Embryonic facial prominence (tissue), 1 donor: ENCODE results near the gene DPYSL4.

Experiments
- DNase-seq: peaks from one replicate; pipeline ENCODE4 v3.0.0-alpha.2; 2016; ENCODE audit errors: extremely low spot score

Gene DPYSL4

DNA sequence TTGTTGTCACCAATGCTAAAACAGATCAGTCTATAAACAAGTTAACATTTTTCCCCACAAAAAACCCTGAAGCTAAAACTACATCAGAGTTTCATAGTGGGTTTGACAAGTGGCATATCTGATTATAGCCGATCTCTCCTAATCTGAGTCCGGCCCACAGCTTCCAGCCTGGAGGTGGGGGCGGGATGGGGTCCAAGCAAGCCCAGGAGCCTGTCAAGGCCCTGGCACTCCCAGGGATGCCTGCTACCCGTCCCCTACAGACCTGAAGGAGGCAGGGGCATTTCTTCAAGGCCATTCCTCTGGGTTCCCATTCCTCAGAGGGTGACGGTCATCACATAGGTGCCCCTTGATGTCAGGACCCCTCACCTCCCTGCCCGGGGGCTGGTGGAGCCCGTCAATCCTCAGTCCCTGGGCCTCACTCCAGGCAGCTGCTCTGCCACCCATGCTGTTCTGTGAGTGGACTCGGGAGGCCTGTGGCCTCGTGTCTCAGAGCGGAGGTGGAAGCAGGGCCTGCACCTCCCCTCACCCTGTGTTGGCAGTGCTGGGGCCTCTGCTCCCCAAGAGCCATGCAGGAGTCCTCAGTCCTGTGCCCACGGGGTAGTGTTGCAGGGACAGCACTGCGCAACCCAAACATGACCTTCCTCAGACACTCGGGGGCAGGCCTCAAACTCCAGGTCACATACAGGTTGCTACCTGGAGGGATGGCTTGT is 8.8 kb downstream of the DPYSL4 start:
- no peak for DNase-seq

DNA sequence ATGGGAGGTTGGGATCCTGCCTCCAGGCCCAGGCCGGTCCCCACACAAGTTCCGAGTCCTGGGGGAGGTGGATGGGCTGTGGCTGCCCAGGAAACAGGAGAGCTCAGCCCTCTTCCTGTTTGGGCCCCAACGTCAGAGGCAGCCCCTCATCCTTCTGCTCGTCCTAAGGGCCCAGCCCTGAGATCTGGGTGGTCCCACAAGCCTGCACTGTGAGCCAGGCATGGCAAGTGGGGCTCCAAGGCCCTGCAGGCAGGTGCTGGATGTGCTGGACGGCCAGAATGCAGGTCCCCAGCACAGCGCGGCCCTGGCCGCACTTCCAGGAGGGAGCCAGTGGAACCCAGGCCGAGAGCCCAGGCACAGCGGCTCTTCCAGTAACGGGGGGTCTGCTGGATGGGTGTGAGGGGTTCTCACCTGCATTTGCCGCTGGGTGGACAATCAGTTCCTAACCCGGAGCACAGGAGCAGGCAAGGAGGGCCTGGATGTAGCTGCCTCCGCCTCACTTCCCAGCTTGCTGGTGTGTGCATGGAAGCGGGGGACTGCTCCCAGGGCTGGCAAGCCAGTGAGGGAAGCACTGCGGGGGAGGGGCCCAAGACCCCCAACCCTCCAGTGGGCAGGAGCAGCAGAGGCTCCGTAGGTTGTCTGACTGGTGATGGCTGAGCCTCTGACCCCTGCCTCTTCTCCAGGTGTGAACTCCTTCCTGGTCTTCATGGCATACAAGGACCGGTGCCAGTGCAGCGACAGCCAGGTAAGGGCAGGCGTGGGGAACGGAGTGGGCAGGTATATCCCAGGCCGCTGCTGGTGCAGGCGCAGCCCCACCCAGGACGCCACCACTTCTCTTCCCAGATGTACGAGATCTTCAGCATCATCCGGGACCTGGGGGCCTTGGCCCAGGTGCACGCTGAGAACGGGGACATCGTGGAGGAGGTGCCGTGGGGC is 9.7 kb downstream of the DPYSL4 start:
- DNase-seq, result no peak

DNA sequence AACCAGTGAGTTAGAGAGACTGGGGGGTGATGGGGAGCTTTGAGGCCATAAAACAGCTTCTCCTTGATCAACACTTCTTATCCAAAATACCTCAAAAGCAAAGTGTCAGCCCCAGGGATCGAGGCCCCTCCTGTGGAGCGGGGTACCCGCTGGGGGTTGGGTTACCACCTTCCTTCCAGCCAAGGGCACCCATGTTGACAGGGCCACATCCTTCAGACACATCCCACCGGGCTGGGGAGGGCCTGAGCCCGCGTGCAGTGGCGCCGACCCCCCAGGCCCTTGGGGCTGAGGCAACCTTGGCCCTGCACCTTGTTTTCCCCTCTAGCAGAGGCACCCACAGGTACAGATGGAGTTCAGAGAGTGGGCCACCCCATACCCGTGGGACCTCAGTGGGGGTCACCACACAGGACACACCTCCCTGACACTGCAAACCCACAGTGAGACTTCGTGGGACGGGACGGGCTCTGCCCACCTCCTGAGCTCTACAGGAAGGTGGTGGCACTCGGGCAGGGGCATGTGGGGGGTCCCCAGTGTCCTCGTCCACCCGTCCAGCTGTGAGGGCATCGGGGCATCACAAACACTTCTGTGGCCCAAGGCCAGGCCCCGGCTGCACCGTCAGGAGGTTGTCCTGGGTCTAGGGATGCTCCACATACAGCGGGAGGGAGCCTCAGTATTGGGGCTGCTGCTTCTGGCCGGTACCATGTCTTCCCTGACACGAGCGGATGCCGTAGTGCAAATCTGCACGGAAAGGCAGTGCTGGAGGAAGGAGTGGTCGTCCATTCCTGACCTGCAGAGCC is 10.7 kb downstream of the DPYSL4 start:
- DNase-seq, result no peak

DNA sequence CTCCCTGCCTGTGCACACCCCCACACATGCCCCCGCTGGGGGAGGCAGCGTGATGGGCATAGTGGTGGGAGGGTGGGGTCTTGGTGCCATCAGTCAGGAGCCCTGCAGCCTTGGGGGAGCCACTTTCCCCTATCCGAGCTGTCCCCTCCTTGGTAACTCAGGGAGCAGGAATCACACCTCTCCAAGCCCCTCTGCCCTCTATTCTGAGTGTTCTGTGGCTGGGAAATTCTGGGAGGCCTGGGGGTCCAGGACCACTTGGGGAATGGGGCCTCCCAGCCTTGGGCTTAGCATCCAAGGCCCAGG is 11.3 kb downstream of the DPYSL4 start:
- no peak for DNase-seq

DNA sequence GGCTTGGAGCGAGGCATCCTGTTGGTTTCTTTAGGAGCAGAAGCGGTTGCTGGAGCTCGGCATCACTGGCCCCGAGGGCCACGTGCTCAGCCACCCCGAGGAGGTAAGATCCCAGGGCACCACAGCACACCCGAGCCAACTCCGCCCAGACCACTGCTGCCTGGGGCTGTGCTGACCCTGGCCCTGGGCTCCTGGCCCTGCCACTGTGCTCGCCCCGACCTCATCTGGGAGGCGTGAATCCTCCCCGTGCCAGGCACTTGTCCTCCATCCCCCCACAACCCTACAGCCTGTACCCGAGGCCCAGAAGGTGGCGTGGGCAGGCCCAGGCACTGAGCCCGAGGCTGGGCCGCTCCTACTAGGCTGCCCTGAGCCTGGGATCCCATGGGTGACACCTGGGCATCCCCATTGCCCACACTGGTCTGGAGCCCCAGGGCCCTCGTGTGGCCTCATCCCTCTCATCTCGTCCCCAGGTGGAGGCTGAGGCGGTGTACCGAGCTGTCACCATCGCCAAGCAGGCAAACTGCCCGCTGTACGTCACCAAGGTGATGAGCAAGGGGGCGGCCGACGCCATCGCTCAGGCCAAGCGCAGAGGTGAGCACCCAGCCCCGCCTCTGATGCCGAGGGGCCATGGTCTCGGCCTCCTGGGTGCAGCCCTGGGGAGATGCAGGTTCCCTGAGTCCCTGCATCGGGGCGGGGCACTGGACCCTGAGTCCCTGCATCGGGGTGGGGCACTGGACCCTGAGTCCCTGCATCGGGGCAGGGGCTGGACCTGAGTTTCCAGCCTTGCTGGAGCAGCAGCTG is 11.8 kb downstream of the DPYSL4 start:
- DNase-seq, result no peak

DNA sequence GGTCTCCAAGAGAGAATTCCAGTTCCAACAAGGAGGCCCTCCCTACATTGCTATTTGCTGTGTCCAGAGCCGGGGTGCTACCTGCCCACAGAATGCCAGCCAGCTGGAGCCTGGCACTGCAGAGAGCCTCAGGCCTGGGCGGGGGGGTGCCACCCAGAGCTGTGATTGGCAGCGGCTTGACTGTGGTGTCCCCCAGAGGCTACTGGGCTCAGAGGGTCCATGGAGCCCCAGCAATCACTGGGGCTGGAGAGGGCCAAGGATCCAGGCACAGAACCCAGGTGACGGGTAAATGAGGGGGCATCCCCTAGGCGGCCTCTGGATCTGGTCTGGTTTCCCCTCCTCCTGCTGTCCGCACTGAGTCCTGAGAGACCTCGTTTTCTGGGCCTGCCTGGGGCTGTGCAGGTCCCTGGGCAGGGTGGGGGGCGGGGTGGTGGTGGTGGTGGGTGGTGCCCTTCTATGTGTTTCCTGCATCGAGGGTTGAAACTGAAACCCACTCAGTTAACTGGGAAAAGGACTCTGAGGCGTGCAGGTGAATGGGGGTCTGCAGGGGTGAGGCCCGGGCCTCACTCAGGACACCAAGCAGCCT is 12.6 kb downstream of the DPYSL4 start:
- no peak for DNase-seq

DNA sequence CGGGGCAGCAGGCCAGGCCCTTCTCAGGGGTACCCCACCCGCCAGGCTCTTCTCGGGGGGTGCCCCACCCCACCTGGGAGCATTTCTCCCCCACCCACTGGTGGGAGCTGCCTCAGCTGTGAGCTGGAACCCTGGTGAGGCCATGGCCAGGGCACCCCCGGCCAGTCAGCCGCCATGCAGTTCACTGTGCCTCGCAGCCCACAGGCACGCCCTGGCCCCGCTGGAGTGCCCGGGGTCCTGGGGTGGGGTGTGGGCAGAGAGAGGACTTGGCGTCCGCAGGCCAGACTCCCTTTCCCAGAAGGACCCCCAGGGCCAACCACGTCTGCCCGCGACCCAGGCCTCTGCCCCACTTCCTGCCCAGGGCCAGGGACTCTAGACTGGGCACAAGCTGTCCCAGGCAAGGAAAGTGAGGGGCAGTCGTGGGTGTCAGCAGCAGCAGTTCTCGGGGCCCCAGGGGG is 13.1 kb downstream of the DPYSL4 start:
- DNase-seq, result no peak

DNA sequence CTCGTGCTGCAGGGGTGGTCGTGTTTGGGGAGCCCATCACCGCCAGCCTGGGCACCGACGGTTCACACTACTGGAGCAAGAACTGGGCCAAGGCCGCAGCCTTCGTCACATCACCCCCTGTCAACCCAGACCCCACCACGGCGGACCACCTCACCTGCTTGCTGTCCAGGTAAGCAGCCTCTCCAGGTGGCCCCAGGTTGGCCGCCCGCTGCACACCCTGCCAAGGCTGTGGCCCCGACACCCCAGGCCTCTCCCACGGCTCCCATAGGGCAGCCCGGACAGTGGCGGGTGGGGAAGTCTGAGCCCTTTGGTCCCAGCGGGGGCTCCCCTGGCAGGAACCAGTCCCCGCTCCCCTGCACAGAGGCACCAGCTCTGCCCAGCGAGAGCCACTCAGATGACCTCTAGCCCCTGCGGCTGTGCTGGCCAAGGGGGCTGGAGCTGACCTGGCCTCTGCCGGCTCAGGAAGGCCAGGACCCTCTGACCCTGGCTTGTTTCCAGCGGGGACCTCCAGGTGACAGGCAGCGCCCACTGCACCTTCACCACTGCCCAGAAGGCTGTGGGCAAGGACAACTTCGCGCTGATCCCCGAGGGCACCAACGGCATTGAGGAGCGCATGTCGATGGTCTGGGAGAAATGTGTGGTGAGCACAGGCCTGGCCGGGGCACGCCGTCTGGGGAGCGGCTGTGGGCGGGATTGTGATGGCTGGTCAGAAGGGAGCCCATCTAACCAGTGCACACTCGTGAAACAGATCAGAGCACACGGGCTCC is 13.8 kb downstream of the DPYSL4 start:
- no peak for DNase-seq

DNA sequence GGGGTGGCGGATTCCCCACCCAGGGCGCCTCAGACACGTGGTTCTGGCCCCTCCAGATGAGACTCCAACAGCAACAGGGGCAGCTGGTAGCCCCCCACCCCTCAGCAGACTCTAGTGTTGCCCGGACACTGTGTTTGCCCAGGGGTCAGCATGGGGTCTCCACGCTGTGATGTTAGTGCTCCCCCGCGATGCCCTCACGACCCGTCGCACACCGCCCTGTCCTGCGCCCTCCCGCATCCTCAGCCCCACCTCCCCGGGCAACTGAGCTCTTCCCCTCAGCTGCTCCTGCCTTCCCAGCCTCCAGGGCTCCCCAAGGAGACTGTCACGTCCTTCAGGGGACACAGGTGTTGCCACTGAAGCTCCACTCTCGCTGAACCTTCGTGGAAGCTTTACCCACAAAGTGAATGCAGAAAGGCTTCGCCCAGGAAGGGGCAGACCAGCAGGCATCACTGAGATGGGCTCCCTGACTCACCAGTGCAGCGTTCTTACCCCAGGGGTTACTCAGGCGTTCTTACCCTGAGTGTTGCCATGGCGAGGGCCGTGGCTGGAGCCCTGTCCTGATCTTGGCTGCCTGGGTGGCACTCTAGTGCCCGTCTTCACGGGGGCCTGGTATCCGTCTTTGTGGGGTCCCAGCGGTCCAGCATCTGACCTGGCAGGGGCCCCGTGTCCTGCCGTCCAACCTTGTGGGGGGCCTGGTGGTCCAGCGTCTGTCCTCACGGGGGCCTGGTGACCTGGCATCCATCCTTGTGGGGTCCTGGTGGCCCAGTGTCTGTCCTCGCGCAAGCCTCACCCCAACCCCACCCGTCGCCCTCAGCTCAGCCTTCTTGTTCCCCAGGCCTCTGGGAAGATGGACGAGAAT is 14.6 kb downstream of the DPYSL4 start:
- no peak for DNase-seq

DNA sequence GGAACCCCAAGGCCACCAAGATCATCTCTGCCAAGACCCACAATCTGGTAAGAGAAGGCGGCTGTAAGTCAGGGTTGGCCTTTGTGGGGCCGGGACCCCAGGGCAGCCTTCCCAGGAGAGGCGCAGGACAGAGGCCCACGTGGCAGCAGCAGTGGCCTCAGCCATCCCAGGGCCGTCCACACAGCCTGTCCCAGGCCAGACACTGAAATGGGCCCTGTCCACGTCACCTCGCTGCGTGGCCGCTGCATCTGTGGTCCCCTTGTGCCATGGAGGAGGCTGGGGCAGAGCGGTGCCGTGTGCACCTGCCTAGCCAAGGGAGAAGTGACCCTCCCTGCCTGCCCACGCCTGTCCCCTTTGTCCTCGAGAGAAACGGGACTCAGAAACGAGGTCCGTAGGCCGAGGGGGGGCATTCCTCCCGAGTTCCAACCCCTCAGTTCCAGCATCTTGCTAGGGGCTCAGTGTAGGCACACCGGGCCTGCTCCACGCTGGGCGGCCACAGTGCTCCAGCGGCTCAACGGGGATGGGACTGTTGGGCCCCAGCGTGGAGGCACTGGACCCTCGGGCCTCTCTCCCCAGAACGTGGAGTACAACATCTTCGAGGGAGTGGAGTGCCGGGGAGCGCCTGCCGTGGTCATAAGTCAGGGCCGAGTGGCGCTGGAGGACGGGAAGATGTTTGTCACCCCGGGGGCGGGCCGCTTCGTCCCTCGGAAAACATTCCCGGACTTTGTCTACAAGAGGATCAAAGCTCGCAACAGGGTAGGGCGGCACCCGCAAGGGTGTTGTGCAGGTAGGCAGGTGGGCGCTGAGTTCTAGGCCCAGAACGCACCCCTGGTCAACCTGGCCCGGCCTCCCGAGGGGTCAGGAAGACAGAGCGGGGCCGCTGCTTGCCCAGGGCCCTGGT is 15.6 kb downstream of the DPYSL4 start:
- DNase-seq, result no peak

DNA sequence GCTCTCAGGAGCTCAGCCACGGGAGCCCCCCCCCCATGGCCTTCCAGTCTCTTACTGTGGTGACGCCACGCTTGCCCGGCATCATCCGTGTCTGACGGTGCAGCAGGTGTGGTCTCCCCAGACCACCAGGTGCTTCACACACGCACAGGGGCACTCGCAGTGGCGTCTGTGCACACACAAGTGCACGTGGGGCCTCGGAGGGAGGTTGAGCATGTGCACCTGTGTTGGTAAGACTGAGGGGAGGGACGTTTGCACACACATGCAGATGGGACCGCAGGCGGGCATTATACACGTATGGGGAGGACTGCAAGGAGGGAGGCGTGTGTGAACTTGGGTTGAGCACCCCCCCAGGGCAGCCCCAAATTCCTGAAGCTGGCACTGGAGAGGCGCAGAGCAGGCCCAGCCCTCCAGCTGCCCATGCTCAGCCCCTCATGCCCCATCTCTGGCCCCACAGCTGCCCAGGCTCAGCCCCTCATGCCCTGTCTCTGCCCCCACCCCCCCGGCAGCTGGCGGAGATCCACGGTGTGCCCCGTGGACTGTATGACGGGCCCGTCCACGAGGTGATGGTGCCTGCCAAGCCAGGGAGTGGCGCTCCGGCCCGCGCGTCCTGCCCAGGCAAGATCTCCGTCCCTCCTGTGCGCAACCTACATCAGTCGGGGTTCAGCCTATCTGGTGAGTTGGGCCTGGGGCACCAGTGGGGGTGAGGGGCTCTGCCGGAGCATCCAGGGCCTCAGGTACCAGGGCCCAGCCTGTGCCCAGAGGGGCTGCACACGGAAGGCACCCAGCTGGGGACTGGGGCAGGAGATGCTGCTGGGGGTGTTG is 16.7 kb downstream of the DPYSL4 start:
- no peak for DNase-seq

DNA sequence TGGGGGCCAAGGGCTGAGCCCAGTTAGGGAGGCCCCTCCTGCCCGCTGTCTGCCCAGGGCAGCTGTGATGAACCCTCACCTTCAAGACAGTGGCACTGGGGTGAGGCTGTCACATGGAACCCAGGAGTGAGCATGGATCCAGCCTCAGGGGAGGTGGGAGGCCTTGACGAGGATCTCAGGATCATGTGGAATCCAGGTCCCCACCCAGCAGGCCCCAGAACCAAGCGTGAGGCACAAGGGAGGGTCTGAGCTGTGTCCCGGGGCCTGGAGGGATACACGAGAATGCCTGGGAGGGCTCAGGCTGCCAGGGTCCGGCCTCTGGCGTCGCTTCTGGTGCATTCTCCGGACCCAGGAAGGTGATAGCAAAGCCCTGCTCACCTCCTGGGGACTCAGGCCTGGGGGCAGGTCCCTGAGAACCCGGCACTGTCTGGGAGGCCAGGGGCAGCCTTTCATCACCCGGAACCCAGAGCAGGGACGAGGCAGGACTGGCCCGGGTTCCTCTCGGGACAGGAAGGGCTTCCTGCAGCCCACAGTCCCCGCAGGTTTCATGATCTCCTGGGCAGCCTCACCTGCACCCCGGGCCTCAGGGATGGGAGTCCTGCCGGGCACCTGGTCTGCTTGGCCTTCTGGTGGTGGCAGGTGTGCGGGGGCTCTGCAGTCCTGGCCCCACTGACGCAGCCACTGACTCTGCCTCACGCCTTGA is 17.5 kb downstream of the DPYSL4 start:
- no peak for DNase-seq

DNA sequence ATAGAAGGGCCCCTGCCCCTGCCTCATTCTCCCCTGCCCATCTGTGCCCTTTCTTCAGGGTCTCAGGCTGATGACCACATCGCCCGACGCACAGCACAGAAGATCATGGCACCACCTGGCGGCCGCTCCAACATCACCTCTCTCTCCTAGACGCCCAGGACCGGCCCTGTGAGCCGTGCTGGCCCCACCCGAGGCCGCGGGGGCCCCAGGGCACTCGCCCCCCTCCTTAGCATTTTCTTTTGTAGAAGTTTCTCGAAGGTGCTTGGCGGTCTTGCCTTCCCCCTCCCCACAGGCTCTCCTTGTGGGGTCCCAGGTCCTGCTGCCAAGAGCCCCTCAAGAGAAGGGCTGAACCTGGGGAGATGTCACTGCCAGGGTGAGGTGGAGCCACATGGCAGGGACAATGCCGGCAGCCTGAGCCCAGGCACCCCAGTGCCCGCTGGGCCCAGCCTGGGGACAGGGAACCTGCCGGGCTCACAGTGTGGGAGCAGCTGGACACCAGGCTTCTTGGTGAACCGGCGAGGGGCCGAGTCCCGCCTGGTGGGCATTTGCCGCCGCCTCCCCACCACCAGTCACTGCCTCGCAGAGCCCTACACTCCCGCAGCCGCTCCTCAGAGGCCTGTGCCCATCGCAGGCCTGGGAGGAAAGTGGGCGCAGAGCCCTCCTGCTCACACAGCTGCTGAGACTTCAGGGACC is 18.2 kb downstream of the DPYSL4 start:
- DNase-seq, result no peak

DNA sequence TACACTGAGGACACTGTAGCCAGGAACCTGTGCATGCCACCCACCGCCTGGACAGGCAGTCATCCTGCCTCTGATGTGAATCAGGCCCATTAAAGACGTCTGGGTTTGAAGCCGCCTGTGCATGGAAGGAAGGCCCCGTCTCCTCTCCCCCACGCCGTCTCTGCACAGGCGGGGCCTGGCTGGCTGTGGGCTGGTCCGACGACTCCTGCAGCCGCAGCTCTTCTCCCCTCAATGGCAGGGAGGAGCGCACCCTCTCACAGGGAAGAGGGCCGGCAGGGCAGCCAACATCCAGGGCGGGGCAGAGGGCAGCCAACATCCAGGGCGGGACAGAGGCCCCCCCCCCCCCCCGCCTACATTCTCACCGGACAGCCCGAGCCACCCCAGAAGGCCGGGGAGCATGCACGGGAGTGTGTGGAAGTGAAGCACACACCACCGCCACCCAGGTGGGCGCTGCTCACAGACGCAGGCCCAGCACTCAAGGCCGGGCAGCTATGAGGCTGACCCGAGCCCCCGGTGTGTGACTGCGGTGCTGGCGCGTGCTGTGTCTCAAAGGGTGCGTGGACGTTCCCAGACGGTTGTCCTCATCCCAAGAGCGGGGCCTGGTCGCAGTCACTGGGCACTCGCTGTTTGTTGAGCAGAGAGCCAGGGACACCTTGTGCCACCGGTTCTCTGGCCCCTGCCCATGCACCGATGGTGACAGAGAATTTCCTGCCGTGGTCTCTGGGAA is 19.1 kb downstream of the DPYSL4 start:
- DNase-seq, result no peak

DNA sequence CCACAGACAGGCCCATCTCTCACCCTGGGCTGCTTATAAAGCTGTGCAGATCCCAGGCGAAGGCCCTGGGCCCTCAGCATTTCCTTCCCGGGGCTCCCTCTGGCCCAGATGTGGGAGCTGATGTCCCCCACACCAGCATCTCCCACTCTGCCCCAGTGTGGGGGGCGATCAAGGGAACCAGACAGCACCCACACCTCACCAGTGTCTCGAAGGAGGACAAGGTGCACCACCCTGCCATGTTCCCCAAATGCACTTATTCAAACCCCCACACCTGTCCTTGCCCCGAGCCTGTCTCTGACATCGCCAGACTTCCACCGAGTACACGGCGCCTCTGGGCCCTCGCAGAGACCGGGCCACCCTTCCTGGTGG is 19.6 kb downstream of the DPYSL4 start:
- DNase-seq, result no peak
